ACC112 (cell line): ENCODE data around the gene CYP2W1.

Source experiments
- H2AFZ ChIP-seq: fragments of 200-600 bp; sonication (generic); one replicate; pipeline ENCODE4 v1.6.0; 2017; ENCODE audit warnings: antibody characterized with exemption, low read length; ENCODE audit not compliant: unreplicated experiment
- H3K27ac ChIP-seq: fragments of 200-600 bp; sonication (generic); 2 replicates; pipeline ENCODE4 v1.5.1; 2014; ENCODE audit warnings: low read depth, mild to moderate bottlenecking, antibody characterized with exemption, low read length, moderate library complexity
- H3K27me3 ChIP-seq: fragments of 200-600 bp; sonication (generic); 2 replicates; pipeline ENCODE4 v1.6.1; 2014; ENCODE audit warnings: mild to moderate bottlenecking, antibody characterized with exemption, low read length, moderate library complexity, mixed read lengths; ENCODE audit not compliant: insufficient read depth
- H3K36me3 ChIP-seq: fragments of 200-600 bp; sonication (generic); 2 replicates; pipeline ENCODE4 v1.6.1; 2016; ENCODE audit warnings: mild to moderate bottlenecking, antibody characterized with exemption, low read length, moderate library complexity, mixed read lengths; ENCODE audit not compliant: insufficient read depth
- H3K4me1 ChIP-seq: fragments of 200-600 bp; sonication (generic); one replicate; pipeline ENCODE4 v1.6.1; 2016; ENCODE audit warnings: low read length, mixed read lengths; ENCODE audit not compliant: insufficient read depth, unreplicated experiment, control insufficient read depth
- H3K4me3 ChIP-seq: fragments of 200-600 bp; sonication (generic); 2 replicates; pipeline ENCODE4 v1.5.1; 2014; ENCODE audit warnings: mild to moderate bottlenecking, low read depth, low read length
- H3K79me2 ChIP-seq: fragments of 200-600 bp; sonication (generic); one replicate; pipeline ENCODE4 v1.6.0; 2016; ENCODE audit warnings: low read length; ENCODE audit not compliant: control insufficient read depth, unreplicated experiment, insufficient read depth

CYP2W1 gene

GRCh38 chr7:978416-979091 is 4.4 kb upstream of the CYP2W1 start:
- H3K4me3 ChIP-seq: no peak overlapping the region
- H3K27me3 ChIP-seq: no peaks in the 10 kb centered on the region
- no peaks in the 10 kb centered on the region for H3K36me3 ChIP-seq
- H3K27ac ChIP-seq: no peak overlapping the region
- H3K79me2 ChIP-seq: peaks cover 17% of the 10 kb centered on the region
- H3K4me1 ChIP-seq: no peaks in the 10 kb centered on the region
- no peak overlapping the region for H2AFZ ChIP-seq

- H3K27ac ChIP-seq: no peak overlapping the region
- H3K4me3 ChIP-seq: no peak overlapping the region
- no peaks in the 10 kb centered on the region for H3K36me3 ChIP-seq
- H3K79me2 ChIP-seq: peaks cover 11% of the 10 kb centered on the region
- no peaks in the 10 kb centered on the region for H3K27me3 ChIP-seq
- H2AFZ ChIP-seq: no peak overlapping the region
- H3K4me1 ChIP-seq: no peaks in the 10 kb centered on the region
Measured at GRCh38 chr7:979151-979550, 3.8 kb upstream of the CYP2W1 start.

- H3K4me1 ChIP-seq: no peaks in the 10 kb centered on the region
- H3K27ac ChIP-seq: no peak overlapping the region
- H2AFZ ChIP-seq: no peak overlapping the region
Measured at GRCh38 chr7:979886-980571, 3.0 kb upstream of the CYP2W1 start.

GRCh38 chr7:981793-982510 is 1.0 kb upstream of the CYP2W1 start:
- no peak overlapping the region for H2AFZ ChIP-seq
- no peaks in the 10 kb centered on the region for H3K27me3 ChIP-seq
- no peaks in the 10 kb centered on the region for H3K79me2 ChIP-seq
- peaks cover 4% of the 10 kb centered on the region for H3K4me1 ChIP-seq
- H3K27ac ChIP-seq: no peak overlapping the region
- H3K36me3 ChIP-seq: no peaks in the 10 kb centered on the region
- no peak overlapping the region for H3K4me3 ChIP-seq

More at GRCh38 chr7:979886-980571, 3.0 kb upstream of the CYP2W1 start:
- no peaks in the 10 kb centered on the region for H3K27me3 ChIP-seq
- H3K79me2 ChIP-seq: peaks cover 3% of the 10 kb centered on the region
- H3K4me3 ChIP-seq: no peak overlapping the region
- H3K36me3 ChIP-seq: no peaks in the 10 kb centered on the region

- no peak overlapping the region for H3K27ac ChIP-seq
- no peak overlapping the region for H2AFZ ChIP-seq
- H3K4me1 ChIP-seq: peaks cover 4% of the 10 kb centered on the region
- H3K4me3 ChIP-seq: no peak overlapping the region
- no peaks in the 10 kb centered on the region for H3K27me3 ChIP-seq
- H3K36me3 ChIP-seq: no peaks in the 10 kb centered on the region
- H3K79me2 ChIP-seq: no peaks in the 10 kb centered on the region
Measured at GRCh38 chr7:982511-983003, 424 bp upstream of the CYP2W1 start.

- Histone ChIP-seq H3K27ac (no peak overlapping the region), H3K4me1 (peaks cover 10% of the 10 kb centered on the region), H3K4me3 (no peak overlapping the region), H3K79me2 (no peaks in the 10 kb centered on the region), H2AFZ (no peak overlapping the region), H3K36me3 (no peaks in the 10 kb centered on the region), H3K27me3 (no peaks in the 10 kb centered on the region)
Measured at GRCh38 chr7:983616-984071, 663 bp downstream of the CYP2W1 start.

- peaks cover 10% of the 10 kb centered on the region for H3K4me1 ChIP-seq
- no peak overlapping the region for H3K27ac ChIP-seq
- no peak overlapping the region for H2AFZ ChIP-seq
- no peaks in the 10 kb centered on the region for H3K79me2 ChIP-seq
- H3K27me3 ChIP-seq: no peaks in the 10 kb centered on the region
- H3K4me3 ChIP-seq: no peak overlapping the region
- H3K36me3 ChIP-seq: no peaks in the 10 kb centered on the region
Measured at GRCh38 chr7:984361-985126, 1.6 kb downstream of the CYP2W1 start.

GRCh38 chr7:985127-985416 is 2.1 kb downstream of the CYP2W1 start:
- no peaks in the 10 kb centered on the region for H3K27me3 ChIP-seq
- H3K4me1 ChIP-seq: peaks cover 10% of the 10 kb centered on the region
- H2AFZ ChIP-seq: no peak overlapping the region
- H3K27ac ChIP-seq: no peak overlapping the region
- no peaks in the 10 kb centered on the region for H3K79me2 ChIP-seq
- no peaks in the 10 kb centered on the region for H3K36me3 ChIP-seq
- no peak overlapping the region for H3K4me3 ChIP-seq

GRCh38 chr7:985915-986741 is 3.1 kb downstream of the CYP2W1 start:
- Histone ChIP-seq H3K27me3 (no peaks in the 10 kb centered on the region), H3K27ac (no peak overlapping the region), H3K36me3 (no peaks in the 10 kb centered on the region), H3K4me1 (peaks cover 10% of the 10 kb centered on the region), H3K4me3 (no peak overlapping the region), H2AFZ (no peak overlapping the region), H3K79me2 (no peaks in the 10 kb centered on the region)
